NCI-H82 treated with DMSO at 0.1 percent for 48 hours (cell line): Measurements from ENCODE around the gene WFIKKN1.
A peak's percentile ranks its signal among the peaks of the same experiment; 100 is the strongest.

Experiments used
- DNase-seq: peaks from one replicate; lab custom pipeline; 2025; ENCODE audit not compliant: unreplicated experiment; lab: John Stamatoyannopoulos, UW

WFIKKN1 gene

DNA sequence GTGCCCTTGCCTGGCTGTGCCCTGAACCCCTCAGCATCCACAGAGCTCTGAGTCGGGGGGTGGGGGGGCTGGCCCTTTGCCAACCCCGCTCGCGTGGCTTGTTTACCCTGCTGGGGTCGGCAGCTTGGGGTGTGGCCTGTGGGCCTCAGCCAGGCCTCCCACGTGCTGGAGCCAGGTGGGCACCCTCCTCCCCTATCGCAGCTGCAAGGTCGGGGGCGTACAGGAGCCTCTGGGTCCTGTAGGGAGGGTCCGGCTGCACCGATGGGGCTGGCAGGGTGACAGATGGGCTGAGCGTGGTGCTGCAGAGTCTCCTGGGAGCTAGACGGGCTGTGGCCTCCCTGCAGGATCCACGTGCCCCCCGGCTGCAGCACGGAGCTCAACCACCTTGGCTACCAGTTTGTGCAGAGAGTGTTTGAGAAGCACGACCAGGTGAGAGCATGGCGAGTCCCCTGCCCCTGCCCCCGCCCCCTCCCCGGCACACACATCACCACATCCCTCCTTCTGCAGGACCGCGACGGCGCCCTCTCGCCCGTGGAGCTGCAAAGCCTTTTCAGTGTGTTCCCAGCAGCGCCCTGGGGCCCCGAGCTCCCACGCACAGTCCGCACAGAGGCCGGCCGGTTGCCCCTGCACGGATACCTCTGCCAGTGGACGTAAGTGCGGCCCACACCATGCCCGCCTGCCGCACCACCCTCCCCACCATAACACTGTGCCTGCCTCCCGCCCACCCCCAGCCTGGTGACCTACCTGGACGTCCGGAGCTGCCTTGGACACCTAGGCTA is 40.8 kb downstream of the WFIKKN1 start:
- no peak for DNase-seq

DNA sequence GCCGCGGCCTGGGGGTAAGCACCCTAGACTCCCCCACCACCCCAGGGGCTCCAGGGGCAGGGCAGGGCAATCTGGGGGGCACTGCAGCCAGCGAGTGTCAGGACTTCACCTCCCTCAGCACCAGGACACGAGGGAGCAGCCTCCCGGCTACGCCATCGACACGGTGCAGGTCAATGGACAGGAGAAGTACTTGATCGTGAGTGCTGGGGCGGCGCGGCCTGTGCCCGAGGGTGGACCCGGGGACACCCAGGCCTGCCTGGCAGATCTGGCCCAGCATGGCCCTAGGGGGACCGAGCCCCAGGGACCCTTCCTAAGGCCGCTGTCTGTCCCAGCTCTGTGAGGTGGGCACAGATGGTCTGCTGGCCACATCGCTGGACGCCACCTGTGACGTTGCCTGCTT is 41.6 kb downstream of the WFIKKN1 start:
- DNase-seq, result no peak

DNA sequence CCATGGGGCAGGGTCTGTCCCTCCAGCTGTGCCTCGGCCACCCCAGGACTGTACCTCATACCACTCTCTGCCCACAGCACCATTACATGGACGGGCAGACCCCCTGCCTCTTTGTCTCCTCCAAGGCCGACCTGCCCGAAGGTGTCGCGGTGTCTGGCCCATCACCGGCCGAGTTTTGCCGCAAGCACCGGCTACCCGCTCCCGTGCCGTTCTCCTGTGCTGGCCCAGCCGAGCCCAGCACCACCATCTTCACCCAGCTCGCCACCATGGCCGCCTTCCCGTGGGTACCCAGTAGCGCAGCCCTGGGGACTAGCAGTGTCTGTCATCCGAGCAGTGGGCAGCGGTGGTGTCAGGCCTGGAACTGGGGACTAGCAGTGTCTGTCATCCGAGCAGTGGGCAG is 42.1 kb downstream of the WFIKKN1 start:
- no peak for DNase-seq

DNA sequence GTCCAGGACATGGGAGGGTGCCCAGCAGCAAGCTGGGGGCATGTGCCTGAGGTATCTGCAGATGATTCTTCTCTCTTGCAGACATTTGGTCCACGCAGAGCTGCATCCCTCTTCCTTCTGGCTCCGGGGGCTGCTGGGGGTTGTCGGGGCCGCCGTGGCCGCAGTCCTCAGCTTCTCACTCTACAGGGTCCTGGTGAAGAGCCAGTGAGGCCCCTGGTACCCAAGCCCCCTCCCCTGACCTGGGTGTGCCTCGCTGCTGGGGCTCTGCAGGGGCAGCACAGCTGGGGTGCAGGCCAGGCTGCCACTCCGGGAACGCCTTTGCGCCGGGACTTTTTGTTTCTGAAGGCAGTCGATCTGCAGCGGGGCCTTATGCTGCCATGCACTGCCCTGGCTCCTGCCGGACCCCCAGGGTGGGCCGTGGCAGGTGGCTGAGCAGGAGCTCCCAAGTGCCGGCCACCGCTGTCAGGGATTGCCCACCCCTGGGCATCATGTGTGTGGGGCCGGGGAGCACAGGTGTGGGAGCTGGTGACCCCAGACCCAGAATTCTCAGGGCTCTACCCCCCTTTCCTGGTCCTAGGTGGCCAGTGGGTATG is 42.7 kb downstream of the WFIKKN1 start:
- no peak for DNase-seq

DNA sequence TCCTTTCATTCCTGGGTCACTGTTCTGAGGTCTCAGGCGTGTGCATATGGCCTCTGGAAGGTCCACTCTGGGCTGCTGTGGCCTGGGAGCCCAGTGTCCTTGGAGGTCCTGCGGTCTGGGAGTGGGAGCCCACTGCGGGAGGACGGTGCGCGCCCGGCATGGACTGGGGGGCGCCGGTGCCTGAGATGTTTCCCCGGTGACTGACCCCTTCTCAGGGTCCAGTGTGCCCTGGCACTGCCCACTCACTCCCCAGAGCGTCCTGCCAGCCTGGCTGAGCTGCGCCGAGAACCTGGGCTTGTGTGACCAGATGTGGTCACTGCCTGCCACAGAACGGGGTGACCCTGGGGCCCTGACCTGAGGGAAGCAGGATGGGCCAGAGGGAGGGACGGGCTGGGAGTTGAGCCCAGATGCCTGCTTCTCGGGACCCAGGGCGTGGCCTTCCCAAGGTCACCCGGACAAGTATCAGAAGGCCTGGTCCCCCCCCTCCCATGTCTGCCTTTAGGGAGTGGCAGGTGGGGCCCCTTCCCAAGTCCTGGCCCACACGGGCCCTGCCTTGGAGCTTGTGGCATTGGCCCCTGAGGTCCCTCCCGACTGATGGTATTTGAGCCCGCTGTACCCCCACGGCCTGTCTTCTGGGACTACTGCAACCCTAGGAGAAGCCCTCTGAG is 43.6 kb downstream of the WFIKKN1 start:
- no peak for DNase-seq

DNA sequence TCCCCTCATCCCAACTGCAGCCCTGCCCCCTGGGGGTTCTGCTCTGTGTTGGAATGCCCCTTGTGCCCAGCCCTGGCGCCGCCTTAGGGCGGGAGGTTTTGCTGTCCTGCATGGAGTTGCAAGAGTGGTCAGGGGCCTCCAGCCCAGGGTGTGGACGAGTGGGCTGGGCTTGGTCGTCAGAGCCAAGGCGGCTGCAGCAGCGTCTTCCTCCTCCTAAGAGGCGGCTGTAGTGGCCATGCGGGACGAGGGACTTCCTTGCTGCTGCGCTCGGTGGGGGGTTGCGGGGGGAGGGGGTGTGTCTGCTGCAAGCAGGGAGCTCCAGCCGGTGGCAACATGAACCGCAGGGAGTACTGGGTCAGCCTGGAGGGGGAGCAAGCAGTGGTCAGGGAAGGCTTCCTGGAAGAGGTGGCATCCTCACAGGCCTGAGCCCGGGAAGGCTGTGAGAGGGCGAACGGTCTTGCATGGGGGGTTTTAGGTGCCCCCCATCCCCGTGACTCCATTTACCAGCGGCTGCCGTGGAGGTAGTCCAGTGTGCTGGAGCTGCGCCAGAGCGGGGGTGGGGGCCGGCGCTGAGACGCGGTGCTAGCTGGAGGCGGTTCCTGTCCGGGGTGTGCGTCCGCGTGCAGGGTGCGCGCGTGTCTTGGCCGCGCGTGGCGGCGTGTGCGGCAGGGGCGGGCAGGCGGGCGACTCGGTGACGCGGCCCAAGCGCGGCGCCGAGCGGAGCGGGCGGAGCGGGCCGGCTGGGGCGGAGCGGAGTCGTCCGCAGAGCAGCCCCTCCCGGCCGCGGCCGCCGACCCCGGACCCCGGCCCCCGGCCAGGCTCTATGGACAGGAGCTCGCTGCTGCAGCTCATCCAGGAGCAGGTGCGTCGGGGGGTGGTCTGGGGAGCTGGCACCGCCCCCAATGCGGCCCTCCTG is 44.4 kb downstream of the WFIKKN1 start, which contains the start of gene RHBDL1:
Gene RHBDL1, plus strand, starts transcription at position 704 of the 916 bp plus-strand sequence. Its CDS starts 120 bp downstream, at position 824.
- DNase-seq, result no peak

DNA sequence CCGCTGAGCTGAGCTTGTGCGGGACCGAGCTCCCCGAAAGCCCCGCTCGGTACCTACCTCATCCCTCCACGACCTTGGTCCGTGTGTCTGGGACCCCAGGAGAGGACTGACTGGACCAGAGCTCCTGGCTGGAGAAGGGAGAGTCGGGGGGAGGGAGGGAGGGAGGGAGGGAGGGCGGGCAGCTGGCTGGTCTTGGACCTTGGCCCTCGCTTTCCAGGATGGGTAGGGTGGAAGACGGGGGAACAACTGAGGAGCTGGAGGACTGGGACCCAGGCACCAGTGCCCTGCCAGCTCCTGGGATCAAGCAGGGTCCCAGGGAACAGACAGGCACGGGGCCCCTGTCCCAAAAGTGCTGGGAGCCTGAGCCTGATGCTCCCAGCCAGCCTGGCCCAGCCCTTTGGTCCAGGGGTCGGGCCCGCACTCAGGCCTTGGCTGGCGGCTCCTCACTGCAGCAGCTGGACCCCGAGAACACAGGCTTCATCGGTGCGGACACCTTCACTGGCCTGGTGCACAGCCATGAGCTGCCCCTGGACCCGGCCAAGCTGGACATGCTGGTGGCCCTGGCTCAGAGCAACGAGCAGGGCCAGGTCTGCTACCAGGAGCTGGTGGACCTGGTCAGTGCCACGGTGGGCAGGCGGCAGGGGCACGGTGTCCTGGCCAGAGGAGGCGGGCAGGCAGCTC is 45.2 kb downstream of the WFIKKN1 start:
- no peak for DNase-seq

DNA sequence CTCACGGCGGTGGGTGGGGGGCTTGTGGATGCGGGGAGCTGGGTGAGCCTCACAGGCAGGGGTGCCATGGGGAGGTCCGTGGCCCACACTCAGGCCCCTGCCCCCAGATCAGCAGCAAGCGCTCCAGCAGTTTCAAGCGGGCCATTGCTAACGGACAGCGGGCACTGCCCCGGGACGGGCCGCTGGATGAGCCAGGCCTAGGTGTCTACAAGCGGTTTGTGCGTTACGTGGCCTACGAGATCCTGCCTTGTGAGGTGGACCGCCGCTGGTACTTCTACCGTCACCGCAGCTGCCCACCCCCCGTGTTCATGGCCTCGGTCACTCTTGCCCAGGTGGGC is 45.7 kb downstream of the WFIKKN1 start:
- DNase-seq, result no peak

DNA sequence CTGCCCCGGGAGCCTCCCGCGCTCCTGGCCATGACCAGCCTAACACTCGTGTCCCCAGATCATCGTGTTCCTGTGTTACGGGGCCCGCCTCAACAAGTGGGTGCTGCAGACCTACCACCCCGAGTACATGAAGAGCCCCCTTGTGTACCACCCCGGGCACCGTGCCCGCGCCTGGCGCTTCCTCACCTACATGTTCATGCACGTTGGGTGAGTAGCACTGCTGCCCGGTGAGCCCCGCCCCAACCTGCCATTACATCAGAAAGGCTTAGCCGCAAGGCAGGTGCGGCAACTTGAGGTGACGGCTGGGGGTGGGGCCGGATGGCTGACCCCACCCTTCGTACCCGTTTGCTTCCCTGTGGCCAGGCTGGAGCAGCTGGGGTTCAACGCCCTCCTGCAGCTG is 46.1 kb downstream of the WFIKKN1 start:
- DNase-seq, result no peak

DNA sequence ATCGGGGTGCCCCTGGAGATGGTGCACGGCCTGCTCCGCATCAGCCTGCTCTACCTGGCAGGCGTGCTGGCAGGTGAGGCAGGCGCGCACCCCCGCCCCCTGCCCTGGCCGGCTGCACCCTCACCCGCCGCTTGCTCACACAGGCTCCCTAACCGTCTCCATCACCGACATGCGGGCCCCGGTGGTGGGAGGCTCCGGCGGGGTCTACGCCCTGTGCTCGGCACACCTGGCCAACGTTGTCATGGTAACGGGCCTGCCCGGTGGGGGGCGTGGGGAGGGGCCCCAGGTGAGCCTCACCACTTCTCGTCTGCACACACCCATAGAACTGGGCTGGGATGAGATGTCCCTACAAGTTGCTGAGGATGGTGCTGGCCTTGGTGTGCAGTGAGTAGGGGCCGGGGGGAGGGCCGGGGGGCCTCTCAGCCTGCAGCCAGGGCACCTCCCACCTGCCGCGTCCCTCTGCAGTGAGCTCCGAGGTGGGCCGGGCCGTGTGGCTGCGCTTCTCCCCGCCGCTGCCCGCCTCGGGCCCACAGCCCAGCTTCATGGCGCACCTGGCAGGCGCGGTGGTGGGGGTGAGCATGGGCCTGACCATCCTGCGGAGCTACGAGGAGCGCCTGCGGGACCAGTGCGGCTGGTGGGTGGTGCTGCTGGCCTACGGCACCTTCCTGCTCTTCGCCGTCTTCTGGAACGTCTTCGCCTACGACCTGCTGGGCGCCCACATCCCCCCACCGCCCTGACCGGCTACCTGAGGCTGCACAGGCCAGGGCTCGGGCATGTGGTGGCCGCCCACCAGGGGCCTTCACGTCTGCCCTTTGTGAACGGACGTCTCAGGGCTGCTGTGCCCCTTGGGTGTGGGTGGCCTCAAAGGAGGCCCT is 46.8 kb downstream of the WFIKKN1 start:
- DNase-seq, result no peak

DNA sequence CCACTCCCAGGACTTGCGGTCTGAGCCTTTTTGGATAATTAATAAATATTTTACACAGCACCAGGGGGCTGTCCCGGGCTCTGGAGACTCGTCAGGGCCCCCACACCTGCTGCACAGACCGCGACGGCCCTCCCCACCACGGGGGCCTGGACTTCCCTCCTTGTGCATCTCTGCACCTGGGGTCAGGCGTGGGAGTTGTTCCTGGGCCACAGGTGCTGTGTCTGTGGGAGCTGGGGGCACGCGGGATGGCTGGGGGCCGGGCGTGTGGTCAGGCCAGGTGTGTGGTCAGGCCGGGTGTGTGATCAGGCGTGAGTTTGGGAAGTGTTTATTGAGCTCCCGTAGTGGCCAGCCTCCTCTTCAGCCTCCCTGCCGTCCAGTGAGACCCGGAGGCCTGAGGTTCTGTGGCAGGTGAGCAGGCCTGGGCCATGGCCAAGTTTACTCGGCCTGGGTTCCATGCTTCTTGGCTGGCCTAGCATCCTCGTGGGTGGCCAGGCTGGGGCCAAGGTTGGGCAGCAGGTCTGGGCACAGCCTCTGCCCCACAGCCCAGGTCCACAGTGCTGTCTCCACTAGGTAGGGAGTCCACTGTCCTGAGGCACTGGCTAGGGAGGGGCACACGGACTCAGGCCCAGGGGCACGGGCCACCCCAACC is 47.5 kb downstream of the WFIKKN1 start:
- no peak for DNase-seq

DNA sequence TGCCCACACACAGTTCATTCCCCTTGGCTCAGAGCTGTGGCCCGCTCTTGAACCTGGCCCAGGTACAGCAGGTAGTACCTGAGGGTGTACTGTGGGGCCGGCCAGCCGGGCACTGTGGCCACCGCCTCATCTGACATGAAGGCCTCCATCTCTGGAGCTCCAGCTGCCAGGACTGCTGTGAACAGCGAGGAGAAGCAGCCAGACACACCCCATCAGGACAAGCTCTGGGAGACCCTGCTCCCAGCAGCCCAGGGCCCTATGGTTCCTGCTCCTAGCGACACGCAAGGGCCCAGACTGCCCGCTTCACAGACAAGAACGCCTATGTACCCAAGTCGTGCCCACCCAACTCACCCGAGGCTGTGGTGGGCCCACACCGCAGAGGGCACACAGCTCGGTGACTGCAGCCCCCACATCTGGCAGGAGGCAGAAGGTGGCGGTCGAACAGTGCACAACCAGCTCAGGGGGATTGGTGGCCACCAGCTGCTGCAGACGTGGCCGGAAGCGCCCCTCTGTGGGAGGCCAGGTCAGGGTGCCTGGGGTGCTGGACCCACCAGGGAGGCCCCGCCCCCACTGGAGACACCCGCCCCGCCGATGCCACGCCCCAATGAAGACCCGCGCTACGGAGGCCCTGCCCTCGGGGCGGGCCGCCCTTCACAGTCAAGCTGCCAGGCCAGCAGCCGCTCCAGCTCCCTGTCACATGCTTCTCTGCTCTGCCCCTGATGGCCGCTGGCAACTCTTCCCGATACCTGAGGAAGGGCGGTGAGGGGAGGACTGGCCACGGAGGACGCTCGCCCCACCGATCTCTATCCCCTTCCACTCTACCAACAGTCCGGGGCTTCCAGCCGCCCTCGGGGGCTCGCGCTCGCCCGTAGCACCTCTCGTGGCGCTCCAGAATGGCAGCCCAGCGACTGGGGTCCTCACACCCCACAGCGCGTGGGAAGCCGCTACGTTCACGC is 48.4 kb downstream of the WFIKKN1 start:
- DNase-seq, result peak; percentile 66

DNA sequence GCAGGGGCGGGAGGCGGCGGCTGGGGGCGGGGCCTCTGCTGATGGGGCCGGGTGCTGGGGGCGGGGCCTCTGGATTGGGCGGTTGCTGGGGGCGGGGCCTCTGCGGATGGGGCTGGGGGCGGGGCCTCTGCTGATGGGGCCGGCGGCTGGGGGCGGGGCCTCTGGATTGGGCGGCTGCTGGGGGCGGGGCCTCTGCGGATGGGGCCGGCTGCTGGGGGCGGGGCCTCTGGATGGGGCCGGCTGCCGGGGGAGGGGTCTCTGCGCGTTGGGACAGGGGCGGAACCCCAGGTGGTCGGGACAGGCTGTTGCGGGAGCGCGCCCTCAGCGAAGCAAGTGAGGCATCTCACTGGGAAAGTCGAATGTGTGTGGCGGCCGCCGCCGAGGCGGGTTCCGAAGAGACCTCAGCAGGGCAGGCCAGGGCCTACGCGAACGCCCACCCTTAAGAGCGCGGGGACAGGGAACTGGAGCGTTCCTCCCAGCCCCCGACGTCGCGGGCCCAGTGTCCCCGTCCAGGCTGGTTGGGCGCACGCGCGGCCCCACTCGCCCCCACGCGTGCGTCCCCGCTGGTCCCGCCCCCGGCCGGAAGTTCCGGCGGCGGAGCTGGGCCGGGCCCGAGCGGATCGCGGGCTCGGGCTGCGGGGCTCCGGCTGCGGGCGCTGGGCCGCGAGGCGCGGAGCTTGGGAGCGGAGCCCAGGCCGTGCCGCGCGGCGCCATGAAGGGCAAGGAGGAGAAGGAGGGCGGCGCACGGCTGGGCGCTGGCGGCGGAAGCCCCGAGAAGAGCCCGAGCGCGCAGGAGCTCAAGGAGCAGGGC is 49.2 kb downstream of the WFIKKN1 start, which contains the start of gene STUB1:
Gene STUB1, plus strand, starts transcription at position 597 of the 811 bp plus-strand sequence. Its CDS starts 116 bp downstream, at position 713.
- DNase-seq, result peak; percentile 78

DNA sequence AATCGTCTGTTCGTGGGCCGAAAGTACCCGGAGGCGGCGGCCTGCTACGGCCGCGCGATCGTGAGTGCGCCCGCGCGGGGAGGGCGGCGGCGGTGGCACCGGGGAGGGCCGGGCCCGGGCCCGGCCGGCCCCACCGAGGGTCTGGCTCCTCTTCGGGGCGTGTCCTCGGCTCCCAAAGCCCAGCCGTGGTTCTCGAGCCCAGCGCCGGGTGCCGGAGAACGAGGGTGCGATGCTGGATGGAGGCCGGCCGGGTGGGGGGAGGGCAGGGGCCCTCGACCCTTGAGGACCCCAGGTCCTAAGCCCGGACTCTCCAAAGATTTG is 49.8 kb downstream of the WFIKKN1 start:
- no peak for DNase-seq

DNA sequence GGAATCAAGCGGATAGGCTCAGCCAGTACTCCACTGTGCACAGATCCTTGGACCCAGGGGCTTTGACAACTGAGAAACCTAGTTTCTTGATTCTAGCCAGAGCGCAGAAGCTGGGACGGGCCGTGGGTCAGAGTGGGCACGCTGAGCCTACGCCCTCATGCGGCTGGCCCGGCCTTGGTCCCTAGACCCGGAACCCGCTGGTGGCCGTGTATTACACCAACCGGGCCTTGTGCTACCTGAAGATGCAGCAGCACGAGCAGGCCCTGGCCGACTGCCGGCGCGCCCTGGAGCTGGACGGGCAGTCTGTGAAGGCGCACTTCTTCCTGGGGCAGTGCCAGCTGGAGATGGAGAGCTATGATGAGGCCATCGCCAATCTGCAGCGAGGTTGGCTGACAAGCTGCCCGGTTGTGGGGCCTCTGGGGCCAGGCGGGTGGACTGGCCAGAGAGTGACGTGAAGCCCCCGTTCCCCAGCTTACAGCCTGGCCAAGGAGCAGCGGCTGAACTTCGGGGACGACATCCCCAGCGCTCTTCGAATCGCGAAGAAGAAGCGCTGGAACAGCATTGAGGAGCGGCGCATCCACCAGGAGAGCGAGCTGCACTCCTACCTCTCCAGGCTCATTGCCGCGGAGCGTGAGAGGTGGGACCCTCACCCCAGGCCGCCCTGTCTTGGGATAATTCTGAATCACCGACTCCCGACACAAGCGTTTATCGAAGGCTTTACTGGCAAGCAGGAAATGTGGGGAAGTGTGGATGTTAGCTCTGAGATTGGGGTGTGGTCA is 50.4 kb downstream of the WFIKKN1 start:
- DNase-seq, result no peak

DNA sequence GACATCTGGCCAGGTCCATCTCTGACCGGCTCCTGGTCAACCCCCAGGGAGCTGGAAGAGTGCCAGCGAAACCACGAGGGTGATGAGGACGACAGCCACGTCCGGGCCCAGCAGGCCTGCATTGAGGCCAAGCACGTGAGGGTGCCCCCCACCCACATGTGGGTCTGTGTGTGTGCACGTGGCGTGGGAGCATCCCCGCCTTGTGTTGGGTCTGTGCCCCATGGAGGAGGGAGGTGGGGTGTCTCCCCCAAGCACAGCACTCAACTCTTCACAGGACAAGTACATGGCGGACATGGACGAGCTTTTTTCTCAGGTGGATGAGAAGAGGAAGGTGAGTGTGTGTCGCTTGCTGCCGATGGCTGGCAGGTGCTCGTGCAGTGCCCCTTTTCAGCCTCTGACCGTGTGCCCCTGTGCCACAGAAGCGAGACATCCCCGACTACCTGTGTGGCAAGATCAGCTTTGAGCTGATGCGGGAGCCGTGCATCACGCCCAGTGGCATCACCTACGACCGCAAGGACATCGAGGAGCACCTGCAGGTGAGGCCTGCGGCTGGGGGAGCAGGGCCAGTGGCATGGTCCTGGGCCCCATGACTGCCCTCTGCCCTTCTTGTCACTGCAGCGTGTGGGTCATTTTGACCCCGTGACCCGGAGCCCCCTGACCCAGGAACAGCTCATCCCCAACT is 51.1 kb downstream of the WFIKKN1 start:
- DNase-seq, result no peak
